Natural killer cell (primary cell): ENCODE data around the gene TTC27. TPM values are rescaled to one million over a fixed set of nuclear protein-coding genes. Genes with fewer than 3 reads are reported as not detected.
A peak's percentile ranks its signal among the peaks of the same experiment; 100 is the strongest.

ENCODE experiments used
- ATAC-seq, 3 donors: fragments of 150-1000 bp in 2 of 3; fragments of 200-7000 bp in 1 of 3; cut with Tn5 transposase; 1 replicate in 1 of 3; 2 replicates in 2 of 3; pipeline ENCODE4 v1.10.0; 2021; ENCODE audit warnings: mild to moderate bottlenecking in 2 of 3, moderate library complexity in 2 of 3
- DNase-seq, 2 donors: peaks; one replicate each; pipeline versions ENCODE4 v3.0.0 to v3.0.0-alpha.2; 2013 to 2021; ENCODE audit warnings: mixed read lengths in 1 of 2
- H3K27ac ChIP-seq: one replicate; pipeline ENCODE4 v1.5.1; 2013; ENCODE audit warnings: mild to moderate bottlenecking, low read length
- H3K27me3 ChIP-seq: one replicate; pipeline ENCODE4 v1.6.1; 2013; ENCODE audit warnings: low read length; ENCODE audit not compliant: control insufficient read depth, insufficient read depth
- H3K36me3 ChIP-seq: one replicate; pipeline ENCODE4 v1.6.1; 2013; ENCODE audit warnings: low read length; ENCODE audit not compliant: control insufficient read depth, insufficient read depth
- H3K4me1 ChIP-seq: one replicate; pipeline ENCODE4 v1.6.1; 2013; ENCODE audit warnings: low read length; ENCODE audit not compliant: control insufficient read depth, insufficient read depth
- H3K4me3 ChIP-seq: one replicate; pipeline ENCODE4 v1.5.1; 2013; ENCODE audit warnings: low read length
- H3K9me3 ChIP-seq: one replicate; pipeline ENCODE4 v1.6.1; 2013; ENCODE audit warnings: low read length; ENCODE audit not compliant: control insufficient read depth, insufficient read depth
- H3K27ac Mint-ChIP-seq, 2 donors: one replicate each; pipeline ENCODE4 v1.8.0; 2022; ENCODE audit warnings: mild to moderate bottlenecking in 2 of 2, mixed read lengths in 2 of 2, moderate library complexity in 1 of 2
- H3K27me3 Mint-ChIP-seq, 2 donors: one replicate each; pipeline ENCODE4 v1.8.0; 2022; ENCODE audit warnings: low read depth in 2 of 2, mixed read lengths in 2 of 2
- H3K36me3 Mint-ChIP-seq: one replicate; pipeline ENCODE4 v1.8.0; 2022; ENCODE audit warnings: mixed read lengths
- H3K4me1 Mint-ChIP-seq, 2 donors: one replicate each; pipeline ENCODE4 v1.8.0; 2022; ENCODE audit warnings: mixed read lengths in 2 of 2
- H3K4me3 Mint-ChIP-seq: one replicate; pipeline ENCODE4 v1.8.0; 2022; ENCODE audit warnings: mild to moderate bottlenecking, moderate library complexity, mixed read lengths
- H3K9me3 Mint-ChIP-seq, 2 donors: one replicate each; pipeline ENCODE4 v1.8.0; 2022; ENCODE audit warnings: mixed read lengths in 2 of 2
- WGBS: methylation state at CpG from one replicate; pipeline ENCODE4 v1.1.7; 2013; ENCODE audit warnings: missing lambda C conversion rate; ENCODE audit not compliant: insufficient coverage; 5-methylcytosine and 5-hydroxymethylcytosine counted together
- intact Hi-C: fragments of 100-400 bp; cut with micrococcal nuclease; formaldehyde crosslinking; loops from one replicate; pipeline ENCODE4 v1.14.2; 2022
- total RNA-seq, 4 donors: library from RNA; stranded (reverse); fragments of 120-200 nt in 1 of 4; gene quantifications; one replicate each; pipeline versions ENCODE4 v1.2.3 to v1.2.4, GENCODE V29; 2013 to 2022
- TF ChIP-seq, protein P1 (sequence below): fragments of 200-600 bp; IDR thresholded peaks from one replicate; pipeline ENCODE4 v1.8.0; 2022; ENCODE audit warnings: antibody characterized with exemption

Gene TTC27
- total RNA-seq, 3 donors from 2014 or later (not counting 1 experiment from before 2014, with no cell fraction given) = 13.7 to 14.6 (median 14.1) TPM

DNA sequence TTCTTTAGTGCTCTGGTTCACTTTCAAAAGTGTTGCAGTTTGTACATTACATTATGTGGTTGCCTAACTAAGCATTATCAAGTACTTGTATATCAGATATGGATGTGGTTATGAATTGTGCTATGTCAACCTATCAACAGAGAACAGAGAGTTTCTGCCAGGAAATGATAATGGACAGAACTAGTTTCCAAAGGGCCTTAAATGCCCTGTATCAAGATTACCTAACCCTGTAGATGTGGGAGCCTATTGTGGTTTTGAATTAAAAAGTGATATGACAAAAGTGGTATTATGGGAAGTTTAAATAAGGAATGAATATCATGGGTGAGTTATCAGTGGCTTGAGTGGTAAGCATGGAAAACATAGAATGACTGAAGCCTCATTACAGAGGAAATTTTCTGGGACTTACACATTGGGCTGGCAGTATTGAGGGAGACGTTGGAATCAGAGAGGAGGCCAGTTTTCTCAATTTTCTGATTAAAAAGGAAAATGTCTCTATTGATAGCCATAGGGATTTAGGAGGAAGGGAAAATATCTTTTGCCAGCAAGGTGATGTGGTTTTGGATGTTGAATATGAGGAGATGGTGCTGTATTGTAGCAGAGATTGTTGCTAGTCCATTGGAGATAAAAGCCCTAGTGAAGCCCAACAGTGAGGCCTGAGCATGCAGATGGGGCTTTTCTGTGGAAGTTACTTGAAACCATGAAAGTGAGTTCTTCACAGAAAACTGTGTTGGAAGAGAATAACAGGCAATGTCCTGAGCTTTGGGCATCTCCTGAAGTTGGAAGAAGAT lies 140.7 kb downstream of the TTC27 start:
- no peaks in the 10 kb centered on the region for H3K27me3 Mint-ChIP-seq
- 74% methylated on average over 1 of the region's 1 CpG for WGBS
- intact Hi-C loops = no loop called here

DNA sequence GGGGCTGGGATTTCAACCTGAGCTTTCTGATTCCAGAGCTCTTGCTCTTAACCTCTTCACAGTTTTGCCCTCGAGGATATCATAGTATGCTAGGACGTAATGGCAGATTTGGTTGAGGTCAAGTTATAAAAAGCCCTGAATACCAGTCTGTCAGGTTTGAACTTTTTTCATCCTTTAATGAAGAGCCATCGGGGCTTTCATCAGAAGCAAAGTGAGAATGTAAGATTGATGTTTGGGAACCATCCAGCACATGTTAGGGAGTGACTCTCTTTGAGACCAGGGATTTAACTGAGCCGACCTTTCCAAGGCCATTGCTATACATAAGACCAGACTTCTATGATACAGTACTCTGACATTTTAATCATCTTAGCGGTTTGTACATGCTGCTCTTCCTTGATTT lies 142.5 kb downstream of the TTC27 start:
- TF ChIP-seq, protein P1, sequence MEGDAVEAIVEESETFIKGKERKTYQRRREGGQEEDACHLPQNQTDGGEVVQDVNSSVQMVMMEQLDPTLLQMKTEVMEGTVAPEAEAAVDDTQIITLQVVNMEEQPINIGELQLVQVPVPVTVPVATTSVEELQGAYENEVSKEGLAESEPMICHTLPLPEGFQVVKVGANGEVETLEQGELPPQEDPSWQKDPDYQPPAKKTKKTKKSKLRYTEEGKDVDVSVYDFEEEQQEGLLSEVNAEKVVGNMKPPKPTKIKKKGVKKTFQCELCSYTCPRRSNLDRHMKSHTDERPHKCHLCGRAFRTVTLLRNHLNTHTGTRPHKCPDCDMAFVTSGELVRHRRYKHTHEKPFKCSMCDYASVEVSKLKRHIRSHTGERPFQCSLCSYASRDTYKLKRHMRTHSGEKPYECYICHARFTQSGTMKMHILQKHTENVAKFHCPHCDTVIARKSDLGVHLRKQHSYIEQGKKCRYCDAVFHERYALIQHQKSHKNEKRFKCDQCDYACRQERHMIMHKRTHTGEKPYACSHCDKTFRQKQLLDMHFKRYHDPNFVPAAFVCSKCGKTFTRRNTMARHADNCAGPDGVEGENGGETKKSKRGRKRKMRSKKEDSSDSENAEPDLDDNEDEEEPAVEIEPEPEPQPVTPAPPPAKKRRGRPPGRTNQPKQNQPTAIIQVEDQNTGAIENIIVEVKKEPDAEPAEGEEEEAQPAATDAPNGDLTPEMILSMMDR = no peak
- Histone ChIP-seq H3K36me3 (peaks cover 3% of the 10 kb centered on the region), H3K4me1 (no peaks in the 10 kb centered on the region), H3K9me3 (no peaks in the 10 kb centered on the region), H3K27me3 (no peaks in the 10 kb centered on the region), H3K4me3 (no peak overlapping the region), H3K27ac (no peak overlapping the region)
- DNase-seq (no peak), ATAC-seq (no peak)
- 97% methylated on average over 5 of the region's 5 CpGs for WGBS
- Mint-ChIP-seq H3K4me1 (peaks cover 4 to 8% of the 10 kb centered on the region in 2 donors), H3K9me3 (no peaks in the 10 kb centered on the region), H3K4me3 (no peak overlapping the region), H3K36me3 (no peaks in the 10 kb centered on the region), H3K27me3 (no peaks in the 10 kb centered on the region), H3K27ac (no peak overlapping the region)
- intact Hi-C loops = no loop called here

More for the DNA sequence above, 140.7 kb downstream of the TTC27 start:
- H3K4me3 Mint-ChIP-seq = no peak overlapping the region
- peaks cover 4 to 8% of the 10 kb centered on the region in 2 donors for H3K4me1 Mint-ChIP-seq
- Histone ChIP-seq H3K27ac (no peak overlapping the region), H3K9me3 (no peaks in the 10 kb centered on the region), H3K27me3 (no peaks in the 10 kb centered on the region), H3K36me3 (peaks cover 3% of the 10 kb centered on the region), H3K4me3 (no peak overlapping the region), H3K4me1 (no peaks in the 10 kb centered on the region)
- H3K36me3 Mint-ChIP-seq = no peaks in the 10 kb centered on the region
- no peaks in the 10 kb centered on the region for H3K9me3 Mint-ChIP-seq
- H3K27ac Mint-ChIP-seq = no peak overlapping the region
- ATAC-seq (peak in 1 of 3 donors; percentile 85), DNase-seq (no peak)
- TF ChIP-seq, protein P1 = no peak

DNA sequence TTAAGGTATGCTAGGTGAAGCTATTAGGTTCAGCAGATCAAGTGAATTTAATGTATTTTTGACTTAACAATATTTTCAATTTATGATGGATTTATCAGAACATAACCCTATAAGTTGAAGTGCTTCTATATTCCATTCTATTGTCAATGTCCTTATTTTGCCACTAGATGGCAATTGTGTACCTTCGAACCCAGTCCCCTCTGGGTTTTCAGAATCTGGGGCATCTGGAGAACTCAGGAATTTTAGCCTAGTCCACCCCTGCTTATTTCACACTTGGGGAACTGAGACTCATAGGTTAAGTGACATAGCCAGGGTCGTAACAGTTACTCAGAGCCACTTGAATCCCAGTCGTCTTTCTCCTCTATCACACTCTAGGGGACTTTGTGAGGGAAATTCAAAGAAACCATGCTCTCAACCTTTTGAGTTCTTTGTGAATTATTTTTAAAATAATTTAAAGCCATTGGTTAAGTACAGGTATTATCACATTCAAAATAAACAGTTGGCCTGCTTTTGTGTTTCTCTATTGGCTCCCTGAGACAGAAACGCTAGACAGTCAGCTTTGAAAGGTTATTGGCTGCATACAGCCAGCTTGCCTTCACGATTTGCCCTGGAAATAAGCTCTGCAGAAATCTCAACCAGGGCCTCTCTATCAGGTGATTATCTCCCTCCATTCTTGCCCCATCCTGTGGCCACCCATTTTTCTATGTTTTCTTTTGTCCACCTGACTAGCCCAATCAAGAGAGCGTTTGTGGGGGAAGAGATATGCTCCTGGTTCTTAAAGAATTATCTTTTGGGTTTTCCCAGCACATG lies 145.0 kb downstream of the TTC27 start:
- H3K36me3 ChIP-seq = no peaks in the 10 kb centered on the region

More for the DNA sequence above, 145.0 kb downstream of the TTC27 start:
- Histone ChIP-seq H3K27ac (no peak overlapping the region), H3K4me1 (no peaks in the 10 kb centered on the region), H3K9me3 (no peaks in the 10 kb centered on the region), H3K27me3 (no peaks in the 10 kb centered on the region), H3K4me3 (no peak overlapping the region)
- Mint-ChIP-seq H3K36me3 (no peaks in the 10 kb centered on the region), H3K27me3 (no peaks in the 10 kb centered on the region), H3K9me3 (no peaks in the 10 kb centered on the region), H3K4me1 (peaks cover 4 to 8% of the 10 kb centered on the region in 2 donors), H3K4me3 (no peak overlapping the region), H3K27ac (no peak overlapping the region)
- ATAC-seq (no peak), DNase-seq (no peak)
- intact Hi-C loops = no loop called here
- 75% methylated on average over 3 of the region's 6 CpGs for WGBS
- TF ChIP-seq, protein P1 = peak; percentile 46
